ENCODE results near the gene KLK15. TPM values are rescaled to one million over a fixed set of nuclear protein-coding genes. Genes with fewer than 3 reads are reported as not detected.

The KLK15 gene
- total and polyA plus RNA-seq, 2 of the 4 experiments (the other 2 are of a cell fraction), result not detected

DNA sequence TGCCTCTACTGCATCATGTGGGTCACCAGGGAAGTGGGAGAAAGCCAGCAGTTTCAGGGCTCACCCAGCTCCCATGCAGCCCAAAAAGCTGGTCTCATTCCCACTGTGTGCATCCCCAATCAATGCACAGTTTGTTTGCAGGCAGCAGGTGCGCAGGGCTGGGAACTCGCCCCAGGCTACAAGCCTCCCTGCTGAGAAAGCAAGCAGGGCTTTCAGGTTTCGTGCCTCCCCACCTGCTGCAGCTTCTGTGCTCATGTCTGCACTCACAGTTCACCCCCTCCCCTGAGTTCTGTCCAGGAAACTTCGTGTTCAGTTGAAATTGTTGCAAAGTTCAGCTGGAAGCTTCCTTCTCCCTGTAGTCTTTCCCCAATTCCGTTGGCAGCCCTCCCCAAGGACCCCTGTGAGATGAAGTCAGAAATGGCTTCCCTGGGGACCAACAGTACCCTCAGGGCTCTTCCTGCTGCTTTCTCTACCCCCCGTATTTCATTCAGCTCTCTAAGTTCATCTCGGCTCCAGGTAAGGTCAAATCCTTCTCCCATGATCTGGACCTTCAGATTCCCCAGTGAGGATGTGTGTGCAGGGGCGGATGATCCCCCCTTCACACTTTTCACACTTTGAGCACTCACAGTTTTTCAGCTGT is 11.0 kb upstream of the KLK15 start:
- BruUV-seq (replicated peaks), result no TSS peak
- Histone ChIP-seq H3K9ac (ENCODE audit: low read depth, low read length) (no peak overlapping the region), H4K91ac (ENCODE audit: insufficient read depth, low read depth, low read length) (no peak overlapping the region), H2BK5ac (ENCODE audit: low read depth, low read length, poor library complexity, severe bottlenecking) (no peak overlapping the region), H3K56ac (ENCODE audit: extremely low read depth, insufficient read depth, low read length) (no peak overlapping the region), H3K18ac (ENCODE audit: low read depth, low read length) (no peak overlapping the region), H2AFZ (replicated peaks; ENCODE audit: low read length, poor library complexity) (no peak overlapping the region), H2BK120ac (ENCODE audit: low read depth, low read length) (no peak overlapping the region), H3K4ac (ENCODE audit: low read depth, low read length) (no peak overlapping the region), H2AK9ac (replicated peaks; ENCODE audit: low read depth, low read length, poor library complexity) (no peak overlapping the region), H3K4me1 (ENCODE audit: control insufficient read depth, insufficient read depth, low read length) (no peaks in the 10 kb centered on the region), H2BK15ac (ENCODE audit: low read depth, low read length) (no peak overlapping the region), H3K79me1 (ENCODE audit: low read depth in 1 of 2, low read length in 2 of 2) (no peaks in the 10 kb centered on the region), H3K14ac (replicated peaks; ENCODE audit: low read depth, low read length) (no peak overlapping the region), H4K5ac (ENCODE audit: low read depth, low read length) (no peak overlapping the region), H2AK5ac (ENCODE audit: low read depth, low read length) (no peak overlapping the region), H3K4me3 (ENCODE audit: insufficient read depth, low read depth, low read length) (no peak overlapping the region), H4K8ac (ENCODE audit: low read depth in 2 of 2, low read length in 2 of 2) (no peak overlapping the region), H3K9me1 (ENCODE audit: insufficient read depth, low read length) (no peaks in the 10 kb centered on the region), H2BK20ac (ENCODE audit: low read depth, low read length) (no peak overlapping the region), H4K20me1 (ENCODE audit: insufficient read depth, low read length) (no peaks in the 10 kb centered on the region), H3K27me3 (ENCODE audit: control insufficient read depth, insufficient read depth, low read length) (no peaks in the 10 kb centered on the region; the same call in 1 of the 2 replicates), H3K23ac (ENCODE audit: low read depth, low read length) (no peak overlapping the region), H3K27ac (ENCODE audit: insufficient read depth, low read length) (no peak overlapping the region), H3K4me2 (ENCODE audit: low read depth, low read length) (no peak overlapping the region), H3K9me3 (ENCODE audit: control insufficient read depth, insufficient read depth, low read length) (no peaks in the 10 kb centered on the region), H3K36me3 (ENCODE audit: control insufficient read depth, insufficient read depth, low read length) (no peaks in the 10 kb centered on the region)
- WGBS, 2 experiments (ENCODE audit: extremely low coverage in 2 of 2, insufficient read length in 1 of 2), result no CpG with 5 or more reads among the region's 8 CpGs
- TF ChIP-seq SMC3 (IDR thresholded peaks at IDR 0.05; ENCODE audit: low read depth, low read length), result no peak
- TF ChIP-seq MXI1 (IDR thresholded peaks at IDR 0.05; ENCODE audit: borderline replicate concordance, low read depth, low read length), result no peak
- TF ChIP-seq, protein P1, sequence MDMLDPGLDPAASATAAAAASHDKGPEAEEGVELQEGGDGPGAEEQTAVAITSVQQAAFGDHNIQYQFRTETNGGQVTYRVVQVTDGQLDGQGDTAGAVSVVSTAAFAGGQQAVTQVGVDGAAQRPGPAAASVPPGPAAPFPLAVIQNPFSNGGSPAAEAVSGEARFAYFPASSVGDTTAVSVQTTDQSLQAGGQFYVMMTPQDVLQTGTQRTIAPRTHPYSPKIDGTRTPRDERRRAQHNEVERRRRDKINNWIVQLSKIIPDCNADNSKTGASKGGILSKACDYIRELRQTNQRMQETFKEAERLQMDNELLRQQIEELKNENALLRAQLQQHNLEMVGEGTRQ (IDR thresholded peaks at IDR 0.05; ENCODE audit: low read depth, low read length), result no peak
- no peak for TF ChIP-seq NFE2L2 (IDR thresholded peaks at IDR 0.05; ENCODE audit: low read depth, low read length)
- TF ChIP-seq RCOR1 (IDR thresholded peaks at IDR 0.05; ENCODE audit: insufficient replicate concordance, low read length), result no peak
- no peak for TF ChIP-seq MAFK (IDR thresholded peaks at IDR 0.05; ENCODE audit: low read depth, low read length)
- no peak for TF ChIP-seq POLR2A (IDR thresholded peaks at IDR 0.05; ENCODE audit: low read depth, low read length)
- TF ChIP-seq, protein P2, sequence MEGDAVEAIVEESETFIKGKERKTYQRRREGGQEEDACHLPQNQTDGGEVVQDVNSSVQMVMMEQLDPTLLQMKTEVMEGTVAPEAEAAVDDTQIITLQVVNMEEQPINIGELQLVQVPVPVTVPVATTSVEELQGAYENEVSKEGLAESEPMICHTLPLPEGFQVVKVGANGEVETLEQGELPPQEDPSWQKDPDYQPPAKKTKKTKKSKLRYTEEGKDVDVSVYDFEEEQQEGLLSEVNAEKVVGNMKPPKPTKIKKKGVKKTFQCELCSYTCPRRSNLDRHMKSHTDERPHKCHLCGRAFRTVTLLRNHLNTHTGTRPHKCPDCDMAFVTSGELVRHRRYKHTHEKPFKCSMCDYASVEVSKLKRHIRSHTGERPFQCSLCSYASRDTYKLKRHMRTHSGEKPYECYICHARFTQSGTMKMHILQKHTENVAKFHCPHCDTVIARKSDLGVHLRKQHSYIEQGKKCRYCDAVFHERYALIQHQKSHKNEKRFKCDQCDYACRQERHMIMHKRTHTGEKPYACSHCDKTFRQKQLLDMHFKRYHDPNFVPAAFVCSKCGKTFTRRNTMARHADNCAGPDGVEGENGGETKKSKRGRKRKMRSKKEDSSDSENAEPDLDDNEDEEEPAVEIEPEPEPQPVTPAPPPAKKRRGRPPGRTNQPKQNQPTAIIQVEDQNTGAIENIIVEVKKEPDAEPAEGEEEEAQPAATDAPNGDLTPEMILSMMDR (conservative IDR thresholded peaks at IDR 0.05; ENCODE audit: low read depth, low read length), result no peak
- no peak for TF ChIP-seq CEBPB (IDR thresholded peaks at IDR 0.05; ENCODE audit: low read depth, low read length)
- TF ChIP-seq BHLHE40 (IDR thresholded peaks at IDR 0.05; ENCODE audit: low read depth, low read length), result no peak
- TF ChIP-seq FOS (IDR thresholded peaks at IDR 0.05; ENCODE audit: low read depth, low read length), result no peak
- TF ChIP-seq RAD21 (IDR thresholded peaks at IDR 0.05; ENCODE audit: low read length), result no peak
- no peak for TF ChIP-seq MAZ (IDR thresholded peaks at IDR 0.05; ENCODE audit: borderline replicate concordance, low read depth, low read length)
- TF ChIP-seq, protein P3, sequence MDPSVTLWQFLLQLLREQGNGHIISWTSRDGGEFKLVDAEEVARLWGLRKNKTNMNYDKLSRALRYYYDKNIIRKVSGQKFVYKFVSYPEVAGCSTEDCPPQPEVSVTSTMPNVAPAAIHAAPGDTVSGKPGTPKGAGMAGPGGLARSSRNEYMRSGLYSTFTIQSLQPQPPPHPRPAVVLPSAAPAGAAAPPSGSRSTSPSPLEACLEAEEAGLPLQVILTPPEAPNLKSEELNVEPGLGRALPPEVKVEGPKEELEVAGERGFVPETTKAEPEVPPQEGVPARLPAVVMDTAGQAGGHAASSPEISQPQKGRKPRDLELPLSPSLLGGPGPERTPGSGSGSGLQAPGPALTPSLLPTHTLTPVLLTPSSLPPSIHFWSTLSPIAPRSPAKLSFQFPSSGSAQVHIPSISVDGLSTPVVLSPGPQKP (IDR thresholded peaks at IDR 0.05; ENCODE audit: borderline replicate concordance, low read depth, low read length), result no peak
- TF ChIP-seq CHD1 (IDR thresholded peaks at IDR 0.05; ENCODE audit: low read depth, low read length), result no peak
- TF ChIP-seq RFX5 (IDR thresholded peaks at IDR 0.05; ENCODE audit: low read depth, low read length), result no peak
- ChIA-PET CTCF (no interaction called here), POLR2A (ENCODE audit: unreplicated experiment) (no interaction called here)
- dilution Hi-C loops (cut with HindIII; ENCODE audit: low sequenced_read_pairs, unreplicated experiment), result no loop called here
- no peak for DNase-seq
- ATAC-seq (ENCODE audit: low read depth), result no peak
- in situ Hi-C loops (cut with MboI; ENCODE audit: low sequenced_read_pairs), result no loop called here
- intact Hi-C loops (cut with micrococcal nuclease), result no loop called here

Measured in IMR-90 (cell line).